GM18526 (cell line): ENCODE data around the gene FUOM.

Source experiments
- POLR2A ChIP-seq: IDR thresholded peaks from 3 replicates; pipeline ENCODE4 v1.6.1; 2011; ENCODE audit not compliant: insufficient read length; ENCODE audit errors: extremely low read depth

The FUOM gene

GRCh38 chr10:133377025-133377817 lies 19.4 kb upstream of the FUOM start:
- no peak for TF ChIP-seq POLR2A

GRCh38 chr10:133375357-133376115 lies 17.7 kb upstream of the FUOM start:
- no peak for TF ChIP-seq POLR2A

- peak; percentile 76 for TF ChIP-seq POLR2A
These were observed 15.6 kb upstream of the FUOM start, which contains the start of gene ECHS1 for GRCh38 chr10:133373174-133374090. Gene ECHS1, minus strand, starts transcription at chr10:133373354. Its CDS starts 21 bp downstream, at chr10:133373333.

- no peak for TF ChIP-seq POLR2A
These were observed 14.7 kb upstream of the FUOM start for GRCh38 chr10:133372507-133372906.

- no peak for TF ChIP-seq POLR2A
These were observed 12.4 kb upstream of the FUOM start for GRCh38 chr10:133370030-133370786.

- no peak for TF ChIP-seq POLR2A
These were observed 10.3 kb upstream of the FUOM start for GRCh38 chr10:133368153-133368552.

GRCh38 chr10:133366751-133367150 lies 8.9 kb upstream of the FUOM start:
- no peak for TF ChIP-seq POLR2A

GRCh38 chr10:133366130-133366478 lies 8.3 kb upstream of the FUOM start:
- TF ChIP-seq POLR2A: no peak

GRCh38 chr10:133365461-133366129 lies 7.8 kb upstream of the FUOM start:
- TF ChIP-seq POLR2A: no peak

- TF ChIP-seq POLR2A: no peak
These were observed 7.0 kb upstream of the FUOM start for GRCh38 chr10:133364645-133365431.

GRCh38 chr10:133362846-133363245 lies 5.0 kb upstream of the FUOM start:
- no peak for TF ChIP-seq POLR2A

- TF ChIP-seq POLR2A: no peak
These were observed 4.1 kb upstream of the FUOM start for GRCh38 chr10:133361773-133362441.

GRCh38 chr10:133361227-133361626 lies 3.4 kb upstream of the FUOM start:
- TF ChIP-seq POLR2A: no peak
